CD8-positive, alpha-beta memory T cell (primary cell): ENCODE measurements around the gene EXOC6B. TPM values are rescaled to one million over a fixed set of nuclear protein-coding genes. Genes with fewer than 3 reads are reported as not detected.

Experiments used
- CTCF ChIA-PET: fragments of 350-600 bp; sonication (Branson Sonifier 250); formaldehyde crosslinking; loops from one replicate; lab custom pipeline; 2021; ENCODE audit warnings: antibody characterized with exemption; lab: Charles Lee
- POLR2A ChIA-PET: fragments of 350-600 bp; sonication (Branson Sonifier 250); formaldehyde crosslinking; loops from one replicate; lab custom pipeline; 2021; ENCODE audit warnings: antibody characterized with exemption; lab: Charles Lee
- DNase-seq, 5 donors: peaks; one replicate each; pipeline versions ENCODE4 v3.0.0 to v3.0.0-alpha.2; 2020 to 2022; ENCODE audit warnings: mixed read lengths in 1 of 5
- H3K27ac ChIP-seq: one replicate; pipeline ENCODE4 v1.7.0; 2013; ENCODE audit warnings: low read depth, mild to moderate bottlenecking, low read length, moderate library complexity
- H3K27me3 ChIP-seq: 2 replicates; pipeline ENCODE4 v1.7.0; 2013; ENCODE audit warnings: low read length, mild to moderate bottlenecking; ENCODE audit not compliant: insufficient read depth, poor library complexity, severe bottlenecking
- H3K36me3 ChIP-seq: 2 replicates; pipeline ENCODE4 v1.7.0; 2013; ENCODE audit warnings: mild to moderate bottlenecking, low read length, moderate library complexity; ENCODE audit not compliant: insufficient read depth
- H3K4me1 ChIP-seq: 2 replicates; pipeline ENCODE4 v1.7.0; 2013; ENCODE audit warnings: mild to moderate bottlenecking, low read length, moderate library complexity; ENCODE audit not compliant: insufficient read depth
- H3K4me3 ChIP-seq: 2 replicates; pipeline ENCODE4 v1.7.0; 2013; ENCODE audit warnings: mild to moderate bottlenecking, low read length
- H3K9me3 ChIP-seq: 2 replicates; pipeline ENCODE4 v1.7.0; 2013; ENCODE audit warnings: mild to moderate bottlenecking, low read length
- H3K27ac Mint-ChIP-seq, 8 donors: one replicate each; pipeline ENCODE4 v1.8.0; 2020 to 2021; ENCODE audit warnings: mixed read lengths in 8 of 8, mild to moderate bottlenecking in 6 of 8, inconsistent platforms in 3 of 8, moderate library complexity in 3 of 8
- H3K27me3 Mint-ChIP-seq, 2 donors: one replicate each; pipeline ENCODE4 v1.8.0; 2020 to 2021; ENCODE audit warnings: mixed read lengths in 2 of 2, mild to moderate bottlenecking in 1 of 2, moderate library complexity in 1 of 2
- H3K36me3 Mint-ChIP-seq, 3 donors: one replicate each; pipeline ENCODE4 v1.8.0; 2020 to 2021; ENCODE audit warnings: mixed read lengths in 3 of 3, inconsistent platforms in 1 of 3, mild to moderate bottlenecking in 1 of 3
- H3K4me1 Mint-ChIP-seq, 3 donors: one replicate each; pipeline ENCODE4 v1.8.0; 2020 to 2021; ENCODE audit warnings: mixed read lengths in 3 of 3, inconsistent platforms in 1 of 3, mild to moderate bottlenecking in 1 of 3
- H3K4me3 Mint-ChIP-seq, 7 donors: one replicate each; pipeline ENCODE4 v1.8.0; 2020 to 2021; ENCODE audit warnings: mixed read lengths in 7 of 7, mild to moderate bottlenecking in 6 of 7, moderate library complexity in 4 of 7, inconsistent platforms in 2 of 7
- H3K9me3 Mint-ChIP-seq, 5 donors: one replicate each; pipeline ENCODE4 v1.8.0; 2020 to 2022; ENCODE audit warnings: mixed read lengths in 5 of 5, mild to moderate bottlenecking in 3 of 5, moderate library complexity in 2 of 5, inconsistent platforms in 1 of 5
- polyA plus RNA-seq: library from polyadenylated mRNA; unstranded; fragments of 300-500 nt; fragmentation: Illumina TruSeq; gene quantifications from one replicate; pipeline ENCODE4 v1.2.3, GENCODE V29; 2021
- total RNA-seq, 2 experiments: library from RNA; stranded (reverse); gene quantifications; one replicate each; pipeline ENCODE4 v1.2.3, GENCODE V29; 2021

EXOC6B gene
- total and polyA plus RNA-seq, 3 experiments from 2014 or later: 2.1 to 9.4 (median 7.1) TPM

DNA sequence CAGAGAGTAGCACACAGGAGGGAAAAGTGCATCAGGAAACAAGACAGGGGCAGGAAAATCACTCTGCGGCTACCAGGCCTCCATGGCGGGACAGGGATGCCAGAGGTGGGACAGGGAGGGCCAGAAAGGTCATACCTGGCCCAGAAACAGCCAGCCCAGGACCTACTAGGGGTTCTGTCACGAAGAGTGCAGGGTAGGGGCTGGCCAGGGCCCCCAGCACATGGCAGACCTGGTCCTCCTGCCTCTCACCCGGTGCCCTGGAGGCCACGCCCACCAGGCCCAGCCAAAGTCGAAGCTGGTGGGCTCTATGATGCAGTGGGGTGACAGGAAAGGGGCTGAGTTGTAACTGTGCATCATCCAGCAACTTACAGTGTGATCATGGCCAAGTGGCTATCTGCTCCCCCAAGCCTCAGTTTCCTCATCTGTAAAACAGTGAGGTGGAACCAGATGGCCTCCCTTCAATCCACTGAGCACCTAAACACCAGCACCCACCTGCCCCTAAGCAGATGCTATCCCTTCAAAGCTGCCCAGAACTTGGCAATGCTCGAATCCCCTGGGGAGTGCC, 688.8 kb downstream of the EXOC6B start:
- Histone ChIP-seq H3K36me3 (no peaks in the 10 kb centered on the region), H3K9me3 (no peaks in the 10 kb centered on the region), H3K27me3 (no peaks in the 10 kb centered on the region), H3K27ac (no peak overlapping the region), H3K4me3 (no peak overlapping the region), H3K4me1 (no peaks in the 10 kb centered on the region)
- no peak overlapping the region for H3K4me3 Mint-ChIP-seq
- H3K27me3 Mint-ChIP-seq: peaks cover 0 to 5% of the 10 kb centered on the region in 2 donors
- H3K27ac Mint-ChIP-seq: peak overlapping the region in 1 of 8 donors; percentile 70
- DNase-seq: peak in 1 of 5 donors; percentile 26
- H3K9me3 Mint-ChIP-seq: no peaks in the 10 kb centered on the region
- ChIA-PET CTCF (interaction anchor here (0.8 kb wide), 1 partner anchor 22 kb away, joined by 3 read pairs; no protein-coding TSS in a partner anchor), POLR2A (no interaction called here)
- H3K4me1 Mint-ChIP-seq: peaks cover 0 to 3% (median 0%) of the 10 kb centered on the region in 3 donors
- no peaks in the 10 kb centered on the region for H3K36me3 Mint-ChIP-seq

DNA sequence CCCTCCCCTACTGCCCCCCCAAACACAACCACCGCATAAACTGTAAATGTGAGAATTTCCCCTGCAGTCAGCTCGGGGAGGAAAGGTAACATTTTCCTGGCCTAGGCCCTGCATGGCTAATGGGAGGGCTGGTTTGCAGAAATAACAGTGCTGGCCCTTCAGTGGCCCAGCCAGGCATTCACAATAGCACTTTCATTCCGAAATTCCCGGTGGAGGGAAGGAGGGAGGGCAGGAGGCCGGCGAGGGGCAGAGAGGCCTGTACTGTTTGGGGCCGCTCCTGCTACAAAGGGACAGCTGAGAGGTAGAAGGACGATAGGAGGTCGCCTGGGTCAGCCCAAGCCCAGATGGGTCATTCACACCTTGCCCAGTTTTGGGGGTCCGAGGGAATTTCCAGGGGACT, 689.5 kb downstream of the EXOC6B start:
- ChIA-PET POLR2A (no interaction called here), CTCF (interaction anchor here (1.1 kb wide), 1 partner anchor 21 kb away, joined by 4 read pairs; no protein-coding TSS in a partner anchor)
- Histone ChIP-seq H3K27ac (no peak overlapping the region), H3K9me3 (no peaks in the 10 kb centered on the region), H3K4me3 (no peak overlapping the region), H3K27me3 (no peaks in the 10 kb centered on the region), H3K36me3 (no peaks in the 10 kb centered on the region), H3K4me1 (no peaks in the 10 kb centered on the region)
- peak overlapping the region in 1 of 8 donors; percentile 70 for H3K27ac Mint-ChIP-seq
- peaks cover 0 to under 1% of the 10 kb centered on the region in 2 donors for H3K27me3 Mint-ChIP-seq
- peak in 1 of 5 donors; percentile 15 for DNase-seq
- H3K4me1 Mint-ChIP-seq: peaks cover 0 to 3% (median 0%) of the 10 kb centered on the region in 3 donors
- no peaks in the 10 kb centered on the region for H3K9me3 Mint-ChIP-seq
- no peak overlapping the region for H3K4me3 Mint-ChIP-seq
- H3K36me3 Mint-ChIP-seq: no peaks in the 10 kb centered on the region

- Histone ChIP-seq H3K27me3 (no peaks in the 10 kb centered on the region), H3K36me3 (no peaks in the 10 kb centered on the region), H3K9me3 (no peaks in the 10 kb centered on the region), H3K27ac (no peak overlapping the region), H3K4me1 (no peaks in the 10 kb centered on the region), H3K4me3 (no peak overlapping the region)
- H3K27me3 Mint-ChIP-seq: peaks cover 0 to 2% of the 10 kb centered on the region in 2 donors
- CTCF ChIA-PET: interaction anchor here (1.1 kb wide), 1 partner anchor 21 kb away, joined by 4 read pairs; no protein-coding TSS in a partner anchor
- no peak overlapping the region for H3K4me3 Mint-ChIP-seq
- no peaks in the 10 kb centered on the region for H3K36me3 Mint-ChIP-seq
- peak in 1 of 5 donors; percentile 15 for DNase-seq
- H3K4me1 Mint-ChIP-seq: peaks cover 0 to 3% (median 0%) of the 10 kb centered on the region in 3 donors
- no peak overlapping the region for H3K27ac Mint-ChIP-seq
- POLR2A ChIA-PET: no interaction called here
- H3K9me3 Mint-ChIP-seq: no peaks in the 10 kb centered on the region
Observed at GRCh38 chr2:72135921-72136320, 689.9 kb downstream of the EXOC6B start.

DNA sequence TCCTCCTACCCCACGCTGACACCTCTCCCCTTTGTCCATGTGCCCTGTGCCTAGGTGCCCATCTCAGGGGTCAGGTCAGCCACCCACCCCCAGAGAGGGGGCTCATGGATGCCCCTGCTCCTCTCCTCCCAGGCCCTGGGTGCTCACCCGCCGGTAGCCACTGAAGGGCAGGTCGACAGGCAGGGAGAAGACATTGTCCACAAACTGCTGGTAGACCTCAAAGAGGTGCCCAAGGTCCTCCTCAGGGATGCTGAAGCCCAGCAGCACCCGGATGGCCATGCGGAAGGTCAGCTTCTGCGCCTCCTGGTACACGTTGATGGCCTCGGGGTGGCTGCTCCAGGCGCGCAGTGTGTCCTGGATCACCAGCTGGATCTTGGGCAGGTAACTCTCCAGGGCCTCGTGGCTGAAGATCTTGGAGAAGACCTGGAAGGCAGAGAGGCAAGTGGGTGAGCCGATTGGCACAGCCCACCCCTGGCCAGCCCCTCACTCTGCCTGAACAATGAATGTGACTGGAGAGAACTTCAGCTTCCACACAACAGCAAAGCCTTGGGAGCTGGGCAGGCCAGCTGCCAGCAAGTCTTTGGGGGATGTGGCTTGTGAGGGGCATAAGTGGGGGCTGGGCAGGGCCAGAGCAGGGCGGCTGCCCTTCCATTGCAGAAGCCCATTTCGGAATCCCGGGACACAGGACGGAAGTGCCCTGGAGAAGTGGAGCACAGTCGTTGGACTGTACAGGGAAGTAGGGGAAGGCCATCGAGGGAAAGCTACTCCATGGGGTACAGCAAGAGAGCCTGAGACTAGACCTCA, 690.6 kb downstream of the EXOC6B start:
- ChIA-PET CTCF (interaction anchor here (0.9 to 1.1 kb wide), 3 partner anchors 15 to 835 kb away, joined by 3 to 5 read pairs (median 4); no protein-coding TSS in a partner anchor), POLR2A (no interaction called here)
- no peak overlapping the region for H3K27ac Mint-ChIP-seq
- H3K4me3 ChIP-seq: no peak overlapping the region
- DNase-seq: peak in 1 of 5 donors; percentile 39
- no peak overlapping the region for H3K4me3 Mint-ChIP-seq
- H3K9me3 Mint-ChIP-seq: no peaks in the 10 kb centered on the region
- H3K27me3 Mint-ChIP-seq: peaks cover 2 to 5% of the 10 kb centered on the region in 2 donors
- no peaks in the 10 kb centered on the region for H3K9me3 ChIP-seq
- H3K4me1 Mint-ChIP-seq: peaks cover 0 to 3% (median 0%) of the 10 kb centered on the region in 3 donors
- H3K27ac ChIP-seq: no peak overlapping the region
- no peaks in the 10 kb centered on the region for H3K36me3 Mint-ChIP-seq
- H3K36me3 ChIP-seq: no peaks in the 10 kb centered on the region
- no peaks in the 10 kb centered on the region for H3K27me3 ChIP-seq
- no peaks in the 10 kb centered on the region for H3K4me1 ChIP-seq

DNA sequence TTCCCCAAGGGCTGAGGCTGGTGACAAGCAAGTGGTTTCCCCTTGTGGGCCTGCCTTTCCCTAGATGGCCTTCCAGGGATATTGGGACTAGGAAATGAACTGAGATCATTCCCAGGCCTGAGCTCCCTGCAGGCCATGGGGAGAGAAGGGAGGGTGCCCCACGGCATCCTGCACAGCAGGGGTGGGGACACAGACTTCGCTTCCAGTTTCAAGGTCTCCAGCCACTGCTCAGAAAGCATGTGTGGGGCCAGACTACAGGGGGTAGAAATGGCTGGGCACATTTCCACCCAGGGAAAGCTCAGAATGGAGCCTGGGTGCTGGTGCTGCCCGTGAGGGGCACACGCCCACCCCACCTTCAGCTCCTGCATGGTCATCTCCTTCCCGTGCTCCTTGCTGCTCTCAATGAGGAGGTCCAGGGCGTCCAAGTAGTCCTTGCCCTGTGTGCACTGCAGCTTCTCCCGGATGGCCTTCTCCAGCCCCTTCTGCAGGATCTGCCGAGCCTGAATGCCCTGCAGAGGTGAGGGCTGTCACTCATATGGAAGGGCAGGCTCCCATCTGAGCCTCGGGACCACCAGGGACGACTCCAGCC, 691.3 kb downstream of the EXOC6B start:
- Mint-ChIP-seq H3K4me3 (no peak overlapping the region), H3K27ac (no peak overlapping the region), H3K36me3 (no peaks in the 10 kb centered on the region), H3K4me1 (peaks cover 0 to 3% (median 0%) of the 10 kb centered on the region in 3 donors), H3K27me3 (peaks cover 5 to 7% of the 10 kb centered on the region in 2 donors), H3K9me3 (no peaks in the 10 kb centered on the region)
- DNase-seq: peak in 1 of 5 donors; percentile 32
- no peaks in the 10 kb centered on the region for H3K27me3 ChIP-seq
- no peaks in the 10 kb centered on the region for H3K9me3 ChIP-seq
- H3K36me3 ChIP-seq: no peaks in the 10 kb centered on the region
- H3K4me3 ChIP-seq: no peak overlapping the region
- POLR2A ChIA-PET: no interaction called here
- CTCF ChIA-PET: interaction anchor here (0.9 to 1.4 kb wide), 3 partner anchors 16 to 835 kb away, joined by 3 to 5 read pairs (median 4); no protein-coding TSS in a partner anchor
- no peaks in the 10 kb centered on the region for H3K4me1 ChIP-seq
- H3K27ac ChIP-seq: no peak overlapping the region

DNA sequence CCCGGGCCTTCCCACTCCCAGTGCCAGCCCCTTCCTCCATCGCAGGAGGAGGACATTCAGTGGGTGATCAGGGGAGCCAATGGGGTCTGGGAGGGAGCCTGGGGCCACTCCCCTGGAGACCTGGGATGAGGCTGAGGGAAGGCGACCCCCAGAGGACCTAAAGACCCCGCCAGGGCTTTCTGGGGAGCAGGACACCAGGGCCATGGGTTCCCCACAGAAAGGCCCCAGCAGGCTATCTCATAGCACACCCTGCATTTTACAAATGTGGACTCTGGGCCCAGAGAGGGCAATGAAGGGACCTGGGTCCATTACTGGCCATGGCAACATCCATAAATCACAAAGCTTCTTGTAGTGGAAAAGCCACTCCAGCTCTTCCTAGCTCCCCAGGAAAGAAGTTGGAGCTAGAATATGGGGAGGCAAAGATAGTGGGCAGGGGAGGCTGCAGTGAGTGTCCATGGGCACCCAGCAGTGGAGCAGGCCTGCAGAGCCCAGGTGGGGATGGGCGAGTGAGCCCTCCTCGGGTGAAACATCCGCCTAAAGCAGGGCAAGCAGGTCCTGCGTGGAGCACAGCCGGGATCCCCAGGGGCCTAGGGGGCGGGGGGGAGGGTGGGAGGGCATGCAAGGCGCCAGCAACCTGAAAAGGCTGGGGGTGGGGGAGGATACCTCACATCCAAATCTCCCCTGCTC, 692.0 kb downstream of the EXOC6B start:
- Histone ChIP-seq H3K4me1 (no peaks in the 10 kb centered on the region), H3K9me3 (no peaks in the 10 kb centered on the region), H3K27me3 (no peaks in the 10 kb centered on the region), H3K4me3 (no peak overlapping the region), H3K36me3 (no peaks in the 10 kb centered on the region), H3K27ac (no peak overlapping the region)
- ChIA-PET POLR2A (no interaction called here), CTCF (interaction anchor here (1.0 to 1.4 kb wide), 2 partner anchors 16 to 834 kb away, joined by 4 to 5 read pairs; no protein-coding TSS in a partner anchor)
- Mint-ChIP-seq H3K9me3 (no peaks in the 10 kb centered on the region), H3K4me1 (peaks cover 0 to 3% (median 0%) of the 10 kb centered on the region in 3 donors), H3K27ac (no peak overlapping the region), H3K4me3 (no peak overlapping the region), H3K36me3 (no peaks in the 10 kb centered on the region), H3K27me3 (peaks cover 8 to 10% of the 10 kb centered on the region in 2 donors)
- DNase-seq: peak in 1 of 5 donors; percentile 17

- H3K4me1 ChIP-seq: no peaks in the 10 kb centered on the region
- no peak overlapping the region for H3K27ac ChIP-seq
- Mint-ChIP-seq H3K4me1 (peaks cover 0 to 3% (median 0%) of the 10 kb centered on the region in 3 donors), H3K9me3 (no peaks in the 10 kb centered on the region), H3K36me3 (no peaks in the 10 kb centered on the region), H3K27me3 (peaks cover 9 to 11% of the 10 kb centered on the region in 2 donors), H3K4me3 (no peak overlapping the region), H3K27ac (no peak overlapping the region)
- ChIA-PET CTCF (interaction anchor here (1.4 kb wide), 1 partner anchor 17 kb away, joined by 4 read pairs; no protein-coding TSS in a partner anchor), POLR2A (no interaction called here)
- no peaks in the 10 kb centered on the region for H3K9me3 ChIP-seq
- no peak overlapping the region for H3K4me3 ChIP-seq
- H3K27me3 ChIP-seq: no peaks in the 10 kb centered on the region
- no peaks in the 10 kb centered on the region for H3K36me3 ChIP-seq
- DNase-seq: peak in 1 of 5 donors; percentile 34
Observed at GRCh38 chr2:72132981-72133720, 692.7 kb downstream of the EXOC6B start.
